Endothelial cell of umbilical vein (primary cell): ENCODE measurements around the gene PTAFR. TPM values are rescaled to one million over a fixed set of nuclear protein-coding genes. Genes with fewer than 3 reads are reported as not detected.

Experiments used
- BruUV-seq: library from RNA; stranded (reverse); fragments of 400-500 nt; replicated peaks from 2 replicates; lab custom pipeline; 2021; lab: Mats Ljungman, UMichigan
- CTCF ChIA-PET: fragments of 300-600, 350-600 bp; sonication (Branson Sonifier 250); formaldehyde crosslinking; loops from one replicate; lab custom pipeline; 2021; ENCODE audit warnings: antibody characterized with exemption, inconsistent platforms; lab: Charles Lee
- POLR2A ChIA-PET: fragments of 300-600, 350-600 bp; sonication (Branson Sonifier 250); formaldehyde crosslinking; loops from one replicate; lab custom pipeline; 2021; ENCODE audit warnings: antibody characterized with exemption, inconsistent platforms; lab: Charles Lee
- DNase-seq: peaks from one replicate; pipeline ENCODE4 v3.0.0-alpha.2; 2011; ENCODE audit warnings: low read depth, low spot score
- FAIRE-seq: peaks from 2 replicates; lab custom pipeline; 2011; peaks lifted over from hg19 to GRCh38; lab: Jason Lieb, UNC
- H2AFZ ChIP-seq: 2 replicates; pipeline ENCODE4 v1.6.0; 2012; ENCODE audit warnings: low read depth, low read length, control low read depth, inconsistent platforms
- H3K27ac ChIP-seq: 2 replicates; pipeline ENCODE4 v1.5.1; 2011; ENCODE audit warnings: low read depth, mild to moderate bottlenecking, control low read depth, low read length, moderate library complexity; ENCODE audit not compliant: insufficient read depth
- H3K27me3 ChIP-seq, 2 experiments: 2 replicates each; pipeline versions ENCODE4 v1.6.0 to v1.6.1; 2011; ENCODE audit warnings: low read length in 2 of 2, mixed read lengths in 1 of 2; ENCODE audit not compliant: control insufficient read depth in 2 of 2, insufficient read depth in 2 of 2
- H3K36me3 ChIP-seq, 2 experiments: 2 replicates in 1 of 2; 3 replicates in 1 of 2; pipeline ENCODE4 v1.5.1; 2011; ENCODE audit warnings: low read length in 2 of 2, mild to moderate bottlenecking in 1 of 2, moderate library complexity in 1 of 2; ENCODE audit not compliant: control insufficient read depth in 2 of 2, insufficient read depth in 2 of 2; ENCODE audit errors: extremely low read depth in 1 of 2
- H3K4me1 ChIP-seq: 3 replicates; pipeline ENCODE4 v1.5.1; 2011; ENCODE audit warnings: mild to moderate bottlenecking, low read length; ENCODE audit not compliant: control insufficient read depth, insufficient read depth; ENCODE audit errors: extremely low read depth
- H3K4me2 ChIP-seq: 2 replicates; pipeline ENCODE4 v1.6.1; 2011; ENCODE audit warnings: low read length, control low read depth, mixed read lengths; ENCODE audit not compliant: insufficient read depth
- H3K4me3 ChIP-seq, 3 experiments: fragments of 200-600 bp in 1 of 3; sonication (generic), shearing (Covaris generic) in 1 of 3; replicated peaks in 1 of 3; 2 replicates each; pipeline ENCODE4 v1.5.1; 2011 to 2016; ENCODE audit warnings: control low read depth in 3 of 3, low read length in 3 of 3, mild to moderate bottlenecking in 2 of 3, inconsistent platforms in 1 of 3, low read depth in 1 of 3, moderate library complexity in 1 of 3; ENCODE audit not compliant: insufficient read depth in 1 of 3
- H3K79me2 ChIP-seq: 2 replicates; pipeline ENCODE4 v1.6.0; 2012; ENCODE audit warnings: low read length, inconsistent platforms; ENCODE audit not compliant: control insufficient read depth, insufficient read depth
- H3K9ac ChIP-seq: replicated peaks from 2 replicates; pipeline ENCODE3; 2011; ENCODE audit warnings: low read length, control low read depth; ENCODE audit not compliant: insufficient read depth; ENCODE audit errors: extremely low read depth
- H3K9me1 ChIP-seq: replicated peaks from 3 replicates; pipeline ENCODE4 v1.6.0; 2011; ENCODE audit warnings: mild to moderate bottlenecking, low read length; ENCODE audit not compliant: control insufficient read depth, insufficient read depth; ENCODE audit errors: extremely low read depth
- H3K9me3 ChIP-seq: replicated peaks from 2 replicates; pipeline ENCODE4 v1.5.1; 2012; ENCODE audit warnings: low read length, inconsistent platforms; ENCODE audit not compliant: control insufficient read depth, insufficient read depth
- H4K20me1 ChIP-seq: replicated peaks from 2 replicates; pipeline ENCODE3; 2011; ENCODE audit warnings: mild to moderate bottlenecking, low read length; ENCODE audit not compliant: control insufficient read depth, insufficient read depth; ENCODE audit errors: extremely low read depth
- CTCF ChIP-seq, 2 donors: IDR thresholded peaks; 1 replicate in 1 of 2; 2 replicates in 1 of 2; pipeline ENCODE4 v1.5.1; 2011; ENCODE audit warnings: low read length in 2 of 2, mild to moderate bottlenecking in 2 of 2, moderate library complexity in 2 of 2, control low read depth in 1 of 2, inconsistent platforms in 1 of 2, low read depth in 1 of 2; ENCODE audit not compliant: insufficient read depth in 1 of 2; ENCODE audit errors: extremely low read depth in 1 of 2
- EZH2 ChIP-seq: IDR thresholded peaks from 2 replicates; pipeline ENCODE4 v1.6.1; 2012; ENCODE audit warnings: borderline replicate concordance, low read depth, mild to moderate bottlenecking, moderate library complexity, low read length, inconsistent platforms; ENCODE audit not compliant: severe bottlenecking
- FOS ChIP-seq: IDR thresholded peaks from 2 replicates; pipeline ENCODE4 v1.6.1; 2011; ENCODE audit warnings: mild to moderate bottlenecking, low read length, moderate library complexity, borderline replicate concordance; ENCODE audit not compliant: insufficient read depth
- GATA2 ChIP-seq: IDR thresholded peaks from 2 replicates; pipeline ENCODE4 v1.7.0; 2011; ENCODE audit warnings: low read depth, mild to moderate bottlenecking, moderate library complexity, mixed read lengths, low read length; ENCODE audit not compliant: insufficient read length, insufficient read depth
- JUN ChIP-seq: IDR thresholded peaks from 2 replicates; pipeline ENCODE4 v1.6.1; 2011; ENCODE audit warnings: borderline replicate concordance, low read depth; ENCODE audit not compliant: insufficient read length, insufficient read depth
- MAX ChIP-seq: IDR thresholded peaks from 2 replicates; pipeline ENCODE4 v1.6.1; 2011; ENCODE audit not compliant: insufficient read depth, insufficient read length
- MYC ChIP-seq: IDR thresholded peaks from one replicate; pipeline ENCODE4 v1.6.1; 2011; ENCODE audit warnings: mild to moderate bottlenecking, low read depth, low read length
- POLR2A ChIP-seq: IDR thresholded peaks from 2 replicates; pipeline ENCODE4 v1.6.1; 2012; ENCODE audit warnings: low read depth, mild to moderate bottlenecking, control low read depth, low read length
- POLR2AphosphoS5 ChIP-seq: IDR thresholded peaks from 2 replicates; pipeline ENCODE4 v1.6.1; 2012; ENCODE audit warnings: low read depth, mild to moderate bottlenecking, control low read depth, low read length, moderate library complexity; ENCODE audit not compliant: insufficient read depth
- dilution Hi-C: fragments of 300-500 bp; cut with MboI; formaldehyde crosslinking; loops from one replicate; pipeline ENCODE4 v1.15.0; 2019; ENCODE audit warnings: low sequenced_read_pairs; ENCODE audit not compliant: extremely low pct_ligation_motif_present
- intact Hi-C: fragments of 100-400 bp; cut with micrococcal nuclease; formaldehyde crosslinking; loops from one replicate; pipeline ENCODE4 v1.10.0; 2022
- polyA plus RNA-seq, 4 experiments: library from polyadenylated mRNA; depleted of rRNA in 3 of 4; stranded (reverse) in 3 of 4; unstranded in 1 of 4; fragments of >200 nt; gene quantifications; 2 replicates each; pipeline versions ENCODE4 v1.2.1 to v1.2.3, GENCODE V29; 2011 to 2012; ENCODE audit warnings: missing spikeins in 1 of 4
- total RNA-seq: library from RNA; stranded (reverse); gene quantifications from 2 replicates; pipeline ENCODE4 v1.2.3, GENCODE V29; 2021

PTAFR gene
- total and polyA plus RNA-seq, 2 donors (not counting 3 experiments of a cell fraction or from before 2014, with no cell fraction given) = 0.20 to 0.32 TPM

- H3K9me1 ChIP-seq = no peaks in the 10 kb centered on the region
- ChIA-PET CTCF (interaction anchor here (1.3 kb wide), 1 partner anchor 38 kb away, joined by 4 read pairs; no protein-coding TSS in a partner anchor), POLR2A (no interaction called here)
- no peaks in the 10 kb centered on the region for H3K79me2 ChIP-seq
- BruUV-seq = no TSS peak
- no peak overlapping the region for H3K9ac ChIP-seq
- no peak for DNase-seq
- H3K4me1 ChIP-seq = no peaks in the 10 kb centered on the region
- no peak overlapping the region for H3K27ac ChIP-seq
- H3K4me3 ChIP-seq = no peak overlapping the region
- no peak overlapping the region for H2AFZ ChIP-seq
- dilution Hi-C loops = no loop called here
- H3K4me2 ChIP-seq = no peak overlapping the region
- H3K36me3 ChIP-seq = no peaks in the 10 kb centered on the region
- H3K9me3 ChIP-seq = no peaks in the 10 kb centered on the region
- no peaks in the 10 kb centered on the region for H4K20me1 ChIP-seq
- intact Hi-C loops = no loop called here
- TF ChIP-seq JUN = no peak
- TF ChIP-seq POLR2AphosphoS5 = no peak
- TF ChIP-seq GATA2 = no peak
- TF ChIP-seq MYC = no peak
- no peak for TF ChIP-seq CTCF (IDR thresholded peaks at IDR 0.05; ENCODE audit: extremely low read depth in 1 of 2, insufficient read depth in 1 of 2, low read depth in 1 of 2, low read length in 2 of 2)
- no peak for TF ChIP-seq FOS
- no peak for TF ChIP-seq POLR2A
- TF ChIP-seq MAX = no peak
- no peak for TF ChIP-seq EZH2
- H3K27me3 ChIP-seq = no peaks in the 10 kb centered on the region
- no peak for FAIRE-seq
Observed at GRCh38 chr1:28171246-28171645, 5.2 kb downstream of the PTAFR start.
